ENCODE data around the gene KRT32.

KRT32 gene

DNA sequence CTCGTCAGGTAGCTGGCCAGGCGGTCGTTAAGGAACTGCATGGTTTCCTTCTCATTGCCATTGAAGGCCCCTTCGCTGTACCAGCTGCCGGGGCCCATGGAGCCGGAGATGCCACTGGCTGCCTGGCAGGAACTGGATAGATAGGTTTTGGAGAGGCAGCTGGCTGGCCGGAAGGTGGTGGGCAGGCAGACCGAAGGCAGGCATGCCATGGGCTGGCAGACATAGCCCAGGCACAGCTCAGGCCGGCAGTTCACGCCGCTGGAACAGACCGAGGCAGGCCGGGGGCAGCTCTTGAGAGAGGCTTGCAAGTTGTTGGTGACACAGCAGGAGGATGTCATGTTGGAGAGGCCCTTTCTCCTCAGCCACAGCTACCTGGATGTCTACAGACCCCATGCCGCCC lies at the start of gene KRT32:
Gene KRT32 (minus strand): TSS at position 399 of the 400 bp plus-strand sequence. CDS start 61 bp downstream, at position 338.
- no peak for DNase-seq

DNA sequence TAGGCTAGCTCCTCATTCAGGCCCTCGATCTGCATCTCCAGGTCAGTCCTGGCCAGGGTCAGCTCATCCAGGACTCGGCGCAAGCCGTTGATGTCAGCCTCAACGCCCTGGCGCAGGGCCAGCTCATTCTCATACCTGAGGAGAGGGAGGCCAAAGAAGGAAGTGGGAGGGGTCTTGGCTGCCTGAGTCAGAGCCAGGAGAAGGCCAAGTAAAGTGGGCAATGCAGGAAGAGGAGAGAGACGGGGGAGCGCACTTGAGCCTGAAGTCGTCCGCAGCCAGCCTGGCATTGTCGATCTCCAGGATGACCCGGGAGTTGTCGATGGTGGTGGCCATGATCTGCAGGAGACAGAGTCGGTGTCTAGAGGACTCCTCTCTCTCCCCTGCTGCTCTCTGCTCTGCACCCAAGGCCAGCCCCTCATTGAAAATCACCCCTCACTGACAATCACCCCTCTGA lies 49.7 kb upstream of the KRT32 start:
- DNase-seq: no peak

GRCh38 chr17:41516147-41516829 lies 49.1 kb upstream of the KRT32 start:
- DNase-seq: no peak

DNA sequence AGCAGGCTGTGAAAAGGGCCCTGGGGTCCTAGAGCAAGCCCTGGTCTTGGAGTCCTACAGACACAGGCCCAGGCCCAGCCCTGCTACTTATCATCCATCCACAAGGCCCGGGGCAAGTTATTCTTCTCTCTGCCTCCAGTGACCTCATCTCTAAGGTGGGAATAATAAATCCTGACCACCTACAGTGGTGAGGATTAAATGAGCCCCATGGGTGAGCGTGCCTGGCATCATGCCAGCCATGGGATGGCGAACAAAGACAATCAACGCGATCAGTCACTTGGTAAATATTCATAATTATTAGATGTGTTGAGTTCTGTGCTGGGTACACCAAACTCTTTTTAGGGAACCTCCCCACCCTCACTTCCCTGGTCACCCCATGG lies 46.0 kb upstream of the KRT32 start:
- peak; percentile 84 to 94 for DNase-seq

DNA sequence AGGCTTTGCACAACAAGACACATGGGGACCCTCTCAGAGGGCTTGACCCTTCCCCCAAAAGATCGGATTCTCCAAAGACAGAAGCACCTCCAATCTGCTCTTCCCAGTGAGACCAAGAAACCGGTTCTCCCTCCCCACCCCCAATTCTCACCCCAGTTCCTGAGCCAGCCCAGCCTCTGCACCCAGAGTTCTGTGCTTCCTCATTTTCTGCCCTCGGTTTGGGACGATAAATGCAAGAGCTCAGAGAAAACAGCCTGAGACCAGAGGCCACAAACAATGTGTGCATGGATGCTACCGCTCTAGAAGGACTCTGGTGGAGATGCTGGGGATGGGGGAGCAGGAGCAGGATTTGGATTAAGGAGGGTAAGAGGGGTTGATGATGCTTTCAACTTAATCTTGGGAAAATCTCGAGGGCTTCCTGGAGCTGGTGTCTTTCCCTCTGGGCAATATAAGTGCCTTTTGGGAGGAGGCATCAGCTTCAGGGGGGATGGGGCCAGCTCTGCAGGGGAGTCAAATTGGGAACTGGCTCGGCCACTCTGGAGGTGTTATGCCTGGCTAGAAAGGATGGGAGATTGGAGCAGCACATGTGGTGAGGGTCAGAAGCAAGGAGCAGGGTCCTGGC lies 45.5 kb upstream of the KRT32 start:
- no peak for DNase-seq

- no peak for DNase-seq
Measured at GRCh38 chr17:41511716-41512115, 44.5 kb upstream of the KRT32 start.

DNA sequence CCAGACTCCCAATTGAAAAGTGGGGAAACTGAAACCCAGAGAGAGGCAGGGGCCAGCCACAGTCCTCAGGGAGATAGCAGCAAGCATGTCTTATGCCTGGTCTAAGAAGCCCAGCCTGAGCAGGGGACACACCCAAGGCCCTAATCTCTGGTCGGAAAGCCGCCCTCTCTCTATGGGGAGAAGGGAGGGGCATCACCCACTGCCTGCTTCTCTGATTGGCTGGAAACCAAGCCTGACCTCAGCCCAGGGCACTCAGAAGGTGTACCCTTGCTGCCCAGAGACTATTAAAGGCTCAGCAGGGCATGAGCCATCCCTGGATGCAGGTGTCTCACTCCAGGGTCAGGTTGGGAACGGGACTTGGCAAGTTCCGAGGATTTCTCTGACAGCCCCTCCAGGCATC lies 43.9 kb upstream of the KRT32 start:
- peak in 1 of 2 experiments; percentile 34 for DNase-seq

- DNase-seq: peak in 1 of 2 experiments; percentile 43
Measured at GRCh38 chr17:41510251-41511065, 43.3 kb upstream of the KRT32 start.

DNA sequence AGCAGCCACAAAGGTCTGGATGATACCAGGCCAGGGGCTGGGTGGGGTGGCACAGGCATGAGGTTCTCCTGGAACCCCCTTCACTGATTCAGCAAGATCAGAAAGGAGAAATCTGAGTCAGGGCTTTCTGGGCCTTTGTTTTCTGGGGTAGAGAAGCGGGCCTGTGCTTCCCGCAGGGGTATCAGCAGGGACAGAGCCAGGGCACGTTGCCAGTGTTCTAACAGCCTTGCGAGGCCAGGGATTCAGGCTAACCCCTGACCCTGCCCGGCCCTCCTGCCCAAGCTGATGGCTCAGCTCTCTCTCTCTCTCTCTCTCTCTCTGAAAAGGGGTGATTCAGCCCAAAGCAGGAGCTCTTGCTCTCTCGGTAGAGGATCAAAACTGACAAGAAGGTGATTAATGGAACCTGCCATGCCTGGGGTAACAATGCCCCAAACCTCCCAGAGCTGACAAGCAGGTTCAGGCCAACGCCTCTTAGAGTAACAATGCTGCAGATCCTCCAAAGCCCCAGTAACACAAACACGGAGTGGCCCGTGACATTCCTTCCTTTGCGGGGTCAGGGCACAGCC lies 40.2 kb upstream of the KRT32 start:
- no peak for DNase-seq

GRCh38 chr17:41505809-41506767 lies 38.9 kb upstream of the KRT32 start:
- no peak for DNase-seq

- DNase-seq: no peak
Measured at GRCh38 chr17:41505007-41505808, 38.0 kb upstream of the KRT32 start, which contains the start of gene KRT13. TSS of gene KRT13 (minus strand) at chr17:41505612. CDS start at chr17:41505550, 62 bp downstream.

DNA sequence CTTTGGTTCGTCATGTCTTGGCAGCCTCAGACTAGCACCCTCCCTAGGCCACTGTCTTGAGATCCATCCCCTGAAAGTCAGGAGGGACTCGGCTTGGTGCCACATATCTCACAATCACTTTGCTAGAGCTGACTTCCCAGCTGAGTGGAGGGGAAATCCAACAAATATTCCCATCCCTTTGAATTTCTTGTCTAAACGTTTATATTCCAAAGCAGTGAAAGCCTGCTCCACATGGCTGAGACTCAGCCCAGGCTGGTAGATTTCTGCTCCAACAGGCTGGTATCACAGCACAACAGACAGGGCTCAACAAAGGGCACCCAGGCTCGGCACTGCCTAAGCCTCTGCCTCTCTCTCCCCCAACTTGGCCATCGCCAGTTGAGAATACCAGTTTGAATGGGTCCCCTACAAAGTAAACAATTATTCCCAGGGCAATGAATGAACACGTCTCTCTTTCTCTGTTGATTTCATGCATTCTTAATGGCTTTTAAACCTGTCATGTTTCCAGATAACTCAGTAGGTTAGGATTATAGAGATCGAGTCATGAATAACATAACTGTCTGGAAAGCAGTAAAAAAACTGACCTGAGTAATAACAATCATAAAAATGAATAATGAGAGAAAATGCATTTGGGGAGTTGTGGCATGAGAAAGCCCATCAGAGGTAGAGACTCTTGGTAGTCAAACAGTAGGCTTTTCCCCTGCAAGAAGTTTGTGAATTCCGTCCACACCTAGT lies 37.2 kb upstream of the KRT32 start:
- peak in 1 of 2 experiments; percentile 23 for DNase-seq

DNA sequence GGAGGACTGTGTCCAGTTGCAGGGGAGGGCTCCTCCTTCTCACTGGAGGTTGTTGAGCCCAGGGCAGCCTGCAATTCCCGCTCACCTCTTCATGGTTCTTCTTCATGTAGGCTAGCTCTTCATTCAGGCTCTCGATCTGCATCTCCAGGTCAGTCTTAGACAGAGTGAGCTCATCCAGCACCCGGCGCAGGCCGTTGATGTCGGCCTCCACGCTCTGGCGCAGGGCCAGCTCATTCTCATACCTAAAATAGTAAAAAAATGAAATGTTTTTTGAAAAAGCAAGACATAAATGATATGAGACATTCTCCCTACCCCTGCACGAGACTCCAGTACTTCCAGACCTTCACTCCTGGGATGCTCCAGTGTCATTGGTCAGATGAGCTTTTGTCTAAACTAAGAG lies 36.0 kb upstream of the KRT32 start:
- DNase-seq: no peak

DNA sequence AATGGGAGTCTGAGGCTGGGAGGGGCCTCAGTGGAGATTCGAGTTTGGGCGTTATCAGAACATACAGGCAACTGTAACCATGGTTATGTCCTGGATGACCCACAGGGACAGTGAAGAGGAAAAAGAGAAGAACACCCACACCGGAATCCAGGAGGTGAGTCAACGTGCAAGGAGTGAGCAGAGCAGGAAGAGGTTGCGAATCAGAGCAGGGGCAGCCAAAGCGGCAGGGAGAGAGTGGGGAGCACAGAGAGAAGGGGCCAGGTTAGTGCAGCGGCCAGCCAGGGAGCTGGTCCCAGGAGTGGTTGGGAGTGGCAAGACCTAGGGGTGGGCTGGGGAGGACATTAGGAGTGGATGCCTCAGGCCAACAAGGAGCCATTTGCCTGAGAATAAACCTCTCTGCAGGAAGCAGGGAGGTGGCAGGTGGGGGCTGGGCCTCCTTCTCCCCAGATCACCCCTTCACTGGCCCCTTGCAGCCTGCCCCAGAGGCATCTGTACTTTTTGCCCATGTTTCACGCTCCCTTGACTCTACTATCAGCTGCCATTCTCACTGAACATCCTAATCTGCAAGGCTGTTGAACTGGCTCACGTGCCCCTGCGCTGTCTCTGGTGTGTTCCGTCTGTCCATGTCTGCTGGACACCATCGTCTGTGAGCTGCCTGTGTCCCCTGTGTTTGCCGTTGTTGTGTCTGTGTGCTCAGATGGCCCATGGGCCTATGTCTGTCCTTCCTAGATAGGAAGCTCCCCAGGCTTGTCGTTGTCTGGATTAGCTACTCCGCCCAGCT lies 33.1 kb upstream of the KRT32 start:
- no peak for DNase-seq

DNA sequence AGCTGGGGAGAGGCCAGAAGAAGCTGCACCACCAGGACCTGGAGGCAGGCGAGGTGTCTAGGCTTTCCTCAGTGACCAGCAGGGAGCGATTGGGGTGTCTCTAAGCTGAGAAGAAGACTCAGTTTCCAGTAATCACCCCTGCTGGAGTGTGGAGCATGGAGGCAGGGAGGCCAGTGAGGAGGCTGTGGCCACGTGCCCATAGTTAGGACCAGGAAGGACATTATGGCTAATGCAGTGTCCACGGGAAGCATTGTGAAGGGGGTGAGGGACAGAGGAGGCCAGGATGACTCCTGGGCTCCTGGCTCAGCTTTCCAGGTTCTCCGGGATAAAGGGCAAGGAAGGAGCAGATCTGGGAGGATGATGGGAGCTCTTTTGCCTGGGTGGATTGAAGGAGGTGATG lies 32.5 kb upstream of the KRT32 start:
- no peak for DNase-seq

GRCh38 chr17:41498276-41498675 lies 31.1 kb upstream of the KRT32 start:
- no peak for DNase-seq

DNA sequence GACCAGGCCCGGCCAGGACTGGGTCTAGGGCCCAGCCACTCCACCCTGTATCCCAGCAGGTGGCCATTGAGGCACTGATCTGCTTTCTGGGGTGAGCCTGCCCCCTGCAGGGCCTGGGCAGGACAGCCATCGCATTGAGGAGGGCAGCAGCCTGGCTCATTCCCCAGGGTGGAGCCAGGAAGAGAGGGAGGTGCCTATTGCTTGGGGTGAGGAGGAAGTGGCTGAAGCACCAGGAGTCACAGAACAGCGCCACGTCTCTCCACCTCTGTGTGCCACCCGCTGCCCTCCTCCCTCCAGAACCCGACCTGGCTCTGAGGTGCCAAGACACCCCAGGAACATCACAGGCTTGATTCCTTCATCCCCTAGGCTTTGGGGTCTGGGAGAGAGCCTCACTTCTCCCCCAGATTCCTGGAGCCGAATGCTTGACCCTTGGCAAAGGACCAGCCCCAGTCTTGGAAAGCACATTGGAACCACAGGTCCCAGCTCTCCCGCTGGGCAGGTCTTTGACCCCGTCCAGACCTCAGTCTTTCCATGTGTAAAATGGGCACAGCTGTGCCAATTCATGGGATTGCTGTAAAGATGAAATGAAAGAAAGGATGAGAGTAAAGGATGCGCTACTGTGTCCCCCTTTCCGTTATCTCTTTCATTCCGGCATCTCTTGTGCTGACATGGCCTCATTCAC lies 29.8 kb upstream of the KRT32 start:
- DNase-seq: peak in 1 of 2 experiments; percentile 40

DNA sequence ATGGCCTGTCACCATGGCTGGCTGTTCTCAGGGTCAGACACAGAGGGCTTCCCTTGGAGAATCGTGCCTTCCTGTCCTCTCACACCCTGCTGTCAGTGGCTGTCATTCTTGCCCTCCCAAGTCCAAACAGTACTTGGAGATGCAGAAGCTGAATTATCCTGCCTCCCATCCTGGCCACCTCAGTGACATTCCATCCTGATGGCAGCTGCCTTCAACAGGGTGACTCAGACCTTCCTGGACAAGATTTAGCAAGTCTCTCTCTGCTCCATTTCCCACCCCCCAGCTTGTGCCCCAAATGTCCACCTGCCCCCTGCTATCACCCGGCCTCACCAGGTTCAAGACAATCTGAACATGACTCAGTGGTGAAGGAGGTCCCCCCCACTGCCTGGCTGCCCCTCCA lies 27.3 kb upstream of the KRT32 start:
- no peak for DNase-seq

DNA sequence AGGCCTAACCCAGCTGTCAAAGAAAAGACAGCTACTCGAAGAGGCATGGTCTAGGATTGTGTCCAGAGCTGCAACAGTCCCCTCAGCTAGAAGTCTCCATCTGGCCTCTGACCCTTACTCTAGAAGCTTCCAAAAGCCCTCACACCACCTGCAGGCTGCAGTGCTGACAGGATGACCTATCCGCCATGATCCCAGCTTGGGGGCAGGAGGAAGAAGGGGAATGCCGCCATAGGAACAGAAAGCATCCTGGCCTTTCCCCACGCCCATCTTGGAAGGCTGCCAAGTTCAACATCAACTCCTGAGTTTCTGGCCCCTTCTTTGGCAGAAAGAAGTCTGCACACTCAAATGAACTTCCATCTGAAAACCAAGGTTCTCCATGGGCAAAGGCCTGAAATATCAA lies 25.6 kb upstream of the KRT32 start:
- peak; percentile 17 to 74 for DNase-seq
